Nephron progenitor cell (in vitro differentiated cells): ENCODE results near the gene KPTN.

Source experiments
- DNase-seq: peaks from one replicate; pipeline ENCODE4 v3.0.0; 2021
- H3K27ac Mint-ChIP-seq: 2 replicates; pipeline ENCODE4 v1.8.0; 2021; ENCODE audit warnings: mild to moderate bottlenecking, moderate library complexity, mixed read lengths
- H3K27me3 Mint-ChIP-seq: 2 replicates; pipeline ENCODE4 v1.8.0; 2021; ENCODE audit warnings: mild to moderate bottlenecking, low read depth, mixed read lengths; ENCODE audit not compliant: poor library complexity
- H3K36me3 Mint-ChIP-seq: 2 replicates; pipeline ENCODE4 v1.8.0; 2021; ENCODE audit warnings: low read depth, mixed read lengths
- H3K4me1 Mint-ChIP-seq: 2 replicates; pipeline ENCODE4 v1.8.0; 2021; ENCODE audit warnings: mixed read lengths
- H3K4me3 Mint-ChIP-seq: 2 replicates; pipeline ENCODE4 v1.8.0; 2021; ENCODE audit warnings: mild to moderate bottlenecking, moderate library complexity, mixed read lengths
- H3K9me3 Mint-ChIP-seq: 2 replicates; pipeline ENCODE4 v1.8.0; 2021; ENCODE audit warnings: mild to moderate bottlenecking, moderate library complexity, mixed read lengths
- CTCF ChIP-seq: fragments of 200-600 bp; sonication (generic); IDR thresholded peaks from 2 replicates; pipeline ENCODE4 v1.5.0; 2021; ENCODE audit warnings: antibody characterized with exemption

The KPTN gene

GRCh38 chr19:47438793-47439220 is 45.2 kb downstream of the KPTN start:
- no peaks in the 10 kb centered on the region for H3K36me3 Mint-ChIP-seq
- no peak overlapping the region for H3K27ac Mint-ChIP-seq
- H3K4me3 Mint-ChIP-seq, result no peak overlapping the region
- H3K4me1 Mint-ChIP-seq, result peaks cover 5% of the 10 kb centered on the region
- peak; percentile 33 for DNase-seq
- no peaks in the 10 kb centered on the region for H3K9me3 Mint-ChIP-seq
- peaks cover 84% of the 10 kb centered on the region for H3K27me3 Mint-ChIP-seq
- TF ChIP-seq CTCF, result no peak

- Mint-ChIP-seq H3K4me3 (no peak overlapping the region), H3K4me1 (peaks cover 5% of the 10 kb centered on the region), H3K27me3 (peaks cover 84% of the 10 kb centered on the region), H3K9me3 (no peaks in the 10 kb centered on the region), H3K36me3 (no peaks in the 10 kb centered on the region), H3K27ac (no peak overlapping the region)
- peak; percentile 68 for DNase-seq
- no peak for TF ChIP-seq CTCF
Observed at GRCh38 chr19:47437500-47437899, 46.5 kb downstream of the KPTN start.

- peak; percentile 86 for DNase-seq
- Mint-ChIP-seq H3K27ac (no peak overlapping the region), H3K4me1 (peaks cover 5% of the 10 kb centered on the region), H3K36me3 (no peaks in the 10 kb centered on the region), H3K9me3 (no peaks in the 10 kb centered on the region), H3K4me3 (no peak overlapping the region), H3K27me3 (peaks cover 84% of the 10 kb centered on the region)
- TF ChIP-seq CTCF, result peak; percentile 88
Observed at GRCh38 chr19:47436712-47437401, 47.2 kb downstream of the KPTN start.

GRCh38 chr19:47435883-47436417 is 48.1 kb downstream of the KPTN start:
- Mint-ChIP-seq H3K27me3 (peaks cover 84% of the 10 kb centered on the region), H3K36me3 (no peaks in the 10 kb centered on the region), H3K4me3 (no peak overlapping the region), H3K27ac (no peak overlapping the region), H3K4me1 (peaks cover 5% of the 10 kb centered on the region), H3K9me3 (no peaks in the 10 kb centered on the region)
- no peak for DNase-seq
- TF ChIP-seq CTCF, result no peak

GRCh38 chr19:47435196-47435595 is 48.8 kb downstream of the KPTN start:
- H3K9me3 Mint-ChIP-seq, result no peaks in the 10 kb centered on the region
- peaks cover 87% of the 10 kb centered on the region for H3K27me3 Mint-ChIP-seq

More at GRCh38 chr19:47435196-47435595, 48.8 kb downstream of the KPTN start:
- Mint-ChIP-seq H3K27ac (no peak overlapping the region), H3K4me1 (peaks cover 5% of the 10 kb centered on the region), H3K36me3 (no peaks in the 10 kb centered on the region), H3K4me3 (no peak overlapping the region)
- no peak for TF ChIP-seq CTCF
- DNase-seq, result no peak
